ENCODE measurements around the gene C4A. TPM values are rescaled to one million over a fixed set of nuclear protein-coding genes. Genes with fewer than 3 reads are reported as not detected.
A peak's percentile ranks its signal among the peaks of the same experiment; 100 is the strongest.

The C4A gene
- polyA plus RNA-seq, 3 donors: 12.6 TPM; not detected in 2

DNA sequence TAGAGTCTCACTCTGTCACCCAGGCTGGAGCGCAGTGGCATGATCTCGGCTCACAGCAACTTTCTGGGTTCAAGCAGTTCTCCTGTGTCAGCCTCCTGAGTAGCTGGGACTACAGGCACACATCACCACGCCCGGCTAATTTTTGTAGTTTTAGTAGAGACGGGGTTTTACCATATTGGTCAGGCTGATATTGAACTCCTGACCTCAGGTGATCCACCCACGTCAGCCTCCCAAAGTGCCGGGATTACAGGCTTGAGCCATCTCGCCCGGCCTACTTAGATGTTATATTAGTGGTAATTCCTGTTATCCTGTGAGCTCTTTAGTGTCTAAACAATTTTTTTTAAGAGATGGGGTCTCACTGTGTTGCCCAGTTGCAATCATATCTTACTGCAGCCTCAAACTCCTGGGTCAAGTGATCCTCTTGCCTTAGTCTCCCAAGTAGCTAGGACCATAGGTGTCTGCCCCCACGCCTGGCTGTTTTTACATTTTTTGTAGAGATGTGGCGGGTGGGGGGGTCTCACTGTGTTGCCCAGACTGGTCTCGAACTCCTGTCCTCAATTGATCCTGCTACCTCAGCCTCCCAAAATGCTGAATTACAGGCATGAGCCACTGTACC, 3.9 kb upstream of the C4A start:
- Mint-ChIP-seq H3K4me1 (peaks cover 9% of the 10 kb centered on the region), H3K4me3 (no peak overlapping the region), H3K27me3 (ENCODE audit: low read depth in 3 of 3) (no peaks in the 10 kb centered on the region), H3K27ac (peak overlapping the region in 1 of 7 donors; percentile 12), H3K9me3 (peaks cover 0 to 7% (median 0%) of the 10 kb centered on the region in 7 donors), H3K36me3 (peaks cover 17 to 42% of the 10 kb centered on the region in 2 donors)
- WGBS (ENCODE audit: insufficient coverage): 98% methylated on average over 6 of the region's 12 CpGs
- H4K20me1 ChIP-seq (ENCODE audit: insufficient read depth, low read length): no peaks in the 10 kb centered on the region
- H3K4me3 ChIP-seq (replicated peaks in 1 of 3; ENCODE audit: low read depth in 2 of 3, low read length in 3 of 3): no peak overlapping the region
- no peak for DNase-seq
- peaks cover 7% of the 10 kb centered on the region for H3K79me2 ChIP-seq (ENCODE audit: insufficient read depth, low read length)
- H3K4me1 ChIP-seq (ENCODE audit: control insufficient read depth in 1 of 2, insufficient read depth in 2 of 2, low read length in 2 of 2): peaks cover 5 to 7% of the 10 kb centered on the region in 2 donors
- TF ChIP-seq, protein P1, sequence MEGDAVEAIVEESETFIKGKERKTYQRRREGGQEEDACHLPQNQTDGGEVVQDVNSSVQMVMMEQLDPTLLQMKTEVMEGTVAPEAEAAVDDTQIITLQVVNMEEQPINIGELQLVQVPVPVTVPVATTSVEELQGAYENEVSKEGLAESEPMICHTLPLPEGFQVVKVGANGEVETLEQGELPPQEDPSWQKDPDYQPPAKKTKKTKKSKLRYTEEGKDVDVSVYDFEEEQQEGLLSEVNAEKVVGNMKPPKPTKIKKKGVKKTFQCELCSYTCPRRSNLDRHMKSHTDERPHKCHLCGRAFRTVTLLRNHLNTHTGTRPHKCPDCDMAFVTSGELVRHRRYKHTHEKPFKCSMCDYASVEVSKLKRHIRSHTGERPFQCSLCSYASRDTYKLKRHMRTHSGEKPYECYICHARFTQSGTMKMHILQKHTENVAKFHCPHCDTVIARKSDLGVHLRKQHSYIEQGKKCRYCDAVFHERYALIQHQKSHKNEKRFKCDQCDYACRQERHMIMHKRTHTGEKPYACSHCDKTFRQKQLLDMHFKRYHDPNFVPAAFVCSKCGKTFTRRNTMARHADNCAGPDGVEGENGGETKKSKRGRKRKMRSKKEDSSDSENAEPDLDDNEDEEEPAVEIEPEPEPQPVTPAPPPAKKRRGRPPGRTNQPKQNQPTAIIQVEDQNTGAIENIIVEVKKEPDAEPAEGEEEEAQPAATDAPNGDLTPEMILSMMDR (IDR thresholded peaks at IDR 0.05): no peak
- H3K36me3 ChIP-seq (replicated peaks in 1 of 2; ENCODE audit: control insufficient read depth in 1 of 2, insufficient read depth in 2 of 2, low read length in 2 of 2): peaks cover 11 to 19% of the 10 kb centered on the region in 2 donors
- H2AFZ ChIP-seq (ENCODE audit: insufficient read depth, low read depth, low read length, poor library complexity, severe bottlenecking): no peak overlapping the region
- H3K27me3 ChIP-seq (ENCODE audit: control insufficient read depth in 2 of 2, insufficient read depth in 2 of 2, low read length in 2 of 2): no peaks in the 10 kb centered on the region
- no peak overlapping the region for H3K9ac ChIP-seq (ENCODE audit: insufficient read depth, low read length, poor library complexity, severe bottlenecking)
- intact Hi-C loops (cut with micrococcal nuclease): no loop called here
- H3K27ac ChIP-seq (ENCODE audit: low read depth in 1 of 2, low read length in 2 of 2): no peak overlapping the region
- no peak overlapping the region for H3K4me2 ChIP-seq (replicated peaks; ENCODE audit: extremely low read depth, low read length, poor library complexity, severe bottlenecking)
- no peaks in the 10 kb centered on the region for H3K9me3 ChIP-seq (replicated peaks in 1 of 2; ENCODE audit: control insufficient read depth in 1 of 2, insufficient read depth in 1 of 2, low read length in 2 of 2)

DNA sequence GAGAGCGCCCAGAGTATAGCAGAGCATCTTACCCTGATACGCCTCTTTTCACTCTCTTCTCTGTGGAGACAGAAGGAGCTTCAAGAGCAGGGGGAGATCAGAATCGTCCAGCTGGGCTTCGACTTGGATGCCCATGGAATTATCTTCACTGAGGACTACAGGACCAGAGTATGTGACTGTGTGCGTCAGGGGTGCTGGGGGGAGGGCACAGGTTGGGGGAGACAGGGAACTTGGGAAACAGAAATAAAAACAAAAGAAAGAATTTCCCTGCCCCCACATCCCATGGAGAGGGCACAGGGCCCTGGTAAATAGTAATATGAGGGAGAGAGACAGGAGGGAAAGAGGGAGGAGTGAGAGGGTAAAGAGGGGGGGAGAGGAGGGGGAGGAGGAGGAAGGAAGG, 3.0 kb upstream of the C4A start:
- H3K27ac ChIP-seq (ENCODE audit: low read depth in 1 of 2, low read length in 2 of 2): peak overlapping the region in 1 of 2 donors; percentile 31

More for the DNA sequence above, 3.0 kb upstream of the C4A start:
- Histone ChIP-seq H3K9ac (ENCODE audit: insufficient read depth, low read length, poor library complexity, severe bottlenecking) (no peak overlapping the region), H3K9me3 (replicated peaks in 1 of 2; ENCODE audit: control insufficient read depth in 1 of 2, insufficient read depth in 1 of 2, low read length in 2 of 2) (no peaks in the 10 kb centered on the region), H3K4me1 (ENCODE audit: control insufficient read depth in 1 of 2, insufficient read depth in 2 of 2, low read length in 2 of 2) (no peaks in the 10 kb centered on the region), H4K20me1 (ENCODE audit: insufficient read depth, low read length) (no peaks in the 10 kb centered on the region), H3K4me2 (replicated peaks; ENCODE audit: extremely low read depth, low read length, poor library complexity, severe bottlenecking) (no peak overlapping the region), H3K36me3 (replicated peaks in 1 of 2; ENCODE audit: control insufficient read depth in 1 of 2, insufficient read depth in 2 of 2, low read length in 2 of 2) (peaks cover 11 to 19% of the 10 kb centered on the region in 2 donors), H3K4me3 (replicated peaks in 1 of 3; ENCODE audit: low read depth in 2 of 3, low read length in 3 of 3) (no peak overlapping the region), H2AFZ (ENCODE audit: insufficient read depth, low read depth, low read length, poor library complexity, severe bottlenecking) (no peak overlapping the region), H3K79me2 (ENCODE audit: insufficient read depth, low read length) (no peaks in the 10 kb centered on the region), H3K27me3 (ENCODE audit: control insufficient read depth in 2 of 2, insufficient read depth in 2 of 2, low read length in 2 of 2) (no peaks in the 10 kb centered on the region)
- peaks cover 0 to 7% (median 0%) of the 10 kb centered on the region in 7 donors for H3K9me3 Mint-ChIP-seq
- DNase-seq: no peak
- TF ChIP-seq, protein P1 (IDR thresholded peaks at IDR 0.05): no peak
- no peaks in the 10 kb centered on the region for H3K27me3 Mint-ChIP-seq (ENCODE audit: low read depth in 3 of 3)
- H3K36me3 Mint-ChIP-seq: peaks cover 17 to 39% of the 10 kb centered on the region in 2 donors
- no CpG with 5 or more reads among the region's 5 CpGs for WGBS (ENCODE audit: insufficient coverage)
- H3K27ac Mint-ChIP-seq: peak overlapping the region in 2 of 7 donors; percentile 60 to 63
- intact Hi-C loops (cut with micrococcal nuclease): no loop called here
- H3K4me3 Mint-ChIP-seq: no peak overlapping the region
- H3K4me1 Mint-ChIP-seq: peaks cover 2% of the 10 kb centered on the region

All from CD14-positive monocyte (primary cell).